ENCODE measurements around the gene NUP210. TPM values are rescaled to one million over a fixed set of nuclear protein-coding genes. Genes with fewer than 3 reads are reported as not detected.

Gene NUP210
- total and polyA plus RNA-seq, 2 of the 13 experiments (the other 11 are each of a cell fraction or from before 2014, with no cell fraction given): 31.6 to 35.2 TPM

DNA sequence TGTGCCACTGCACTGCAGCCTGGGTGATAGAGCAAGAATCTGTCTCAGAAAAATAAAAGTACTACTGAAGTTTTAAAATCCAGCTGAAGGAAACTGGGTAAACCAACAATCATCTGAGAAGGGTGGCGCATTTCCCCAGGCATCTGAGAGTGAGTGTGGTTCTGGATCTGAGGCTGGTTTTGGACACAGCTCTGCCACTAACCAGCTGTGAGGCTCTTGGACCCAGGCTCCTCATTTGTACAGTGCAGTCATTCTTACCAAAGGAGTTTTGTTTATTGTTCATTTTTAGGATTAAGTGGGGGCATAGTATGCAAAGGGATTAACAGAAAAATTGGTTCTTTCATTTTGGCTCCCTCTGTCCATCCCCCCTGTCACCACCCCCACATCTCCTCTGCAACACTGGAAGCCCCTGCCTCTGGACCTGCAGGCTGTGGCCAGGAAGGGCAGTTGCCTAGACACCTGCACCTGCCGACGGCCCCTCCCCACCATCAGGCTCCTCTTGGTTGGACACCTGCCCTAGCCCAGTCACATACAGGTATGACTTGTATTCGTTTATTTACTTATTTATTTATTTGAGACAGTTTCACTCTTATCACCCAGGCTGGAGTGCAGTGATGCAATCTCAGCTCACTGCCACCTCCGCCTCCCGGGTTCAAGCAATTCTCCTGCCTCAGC, 8.8 kb downstream of the NUP210 start:
- no peak overlapping the region for H3K4me3 ChIP-seq (replicated peaks in 1 of 3; ENCODE audit: insufficient read depth in 1 of 3, low read depth in 2 of 3, low read length in 3 of 3)
- FAIRE-seq (no peak), DNase-seq (ENCODE audit: low spot score) (no peak), ATAC-seq (no peak)
- no peak overlapping the region for H3K27ac ChIP-seq (ENCODE audit: extremely low read length, insufficient read depth, low read length)
- H4K20me1 ChIP-seq (ENCODE audit: insufficient read depth, low read length): peaks cover 8% of the 10 kb centered on the region; the same call in 1 of the 2 replicates
- peaks cover 44% of the 10 kb centered on the region for H3K79me2 ChIP-seq (ENCODE audit: insufficient read depth, low read length)
- H3K27me3 ChIP-seq (ENCODE audit: control insufficient read depth in 1 of 2, insufficient read depth in 2 of 2, low read length in 2 of 2): no peaks in the 10 kb centered on the region
- POLR2A ChIA-PET: no interaction called here
- CTCF ChIA-PET (ENCODE audit: low intra/inter-chr PET ratio, low total read pairs): no interaction called here
- no peak for TF ChIP-seq ZNF264 (CRISPR knock-in tag; IDR thresholded peaks at IDR 0.05)
- no peak for TF ChIP-seq RBAK (CRISPR knock-in tag; IDR thresholded peaks at IDR 0.05)
- no peak for TF ChIP-seq POGZ (CRISPR knock-in tag; IDR thresholded peaks at IDR 0.05)
- TF ChIP-seq ETV5 (CRISPR knock-in tag; IDR thresholded peaks at IDR 0.05; ENCODE audit: borderline replicate concordance): no peak
- 92% methylated on average over 6 of the region's 6 CpGs for WGBS (ENCODE audit: low lambda C conversion rate)
- H3K4me1 ChIP-seq (ENCODE audit: insufficient read depth, low read length): peaks cover 32% of the 10 kb centered on the region
- H3K9ac ChIP-seq (ENCODE audit: insufficient read depth, low read depth, low read length): no peak overlapping the region
- in situ Hi-C loops (cut with HindIII; ENCODE audit: extremely low pct_ligation_motif_present, low pct_unique_long_range_greater_than_20kb): no loop called here
- no peak overlapping the region for H3K4me2 ChIP-seq (ENCODE audit: low read depth, low read length)
- intact Hi-C loops (cut with micrococcal nuclease; ENCODE audit: unreplicated experiment): no loop called here
- no TSS peak for BruUV-seq (replicated peaks)
- H3K36me3 ChIP-seq (replicated peaks in 1 of 2; ENCODE audit: control insufficient read depth in 1 of 2, insufficient read depth in 2 of 2, low read length in 2 of 2): peaks cover 0 to 14% of the 10 kb centered on the region in 2 experiments; a peak in 3 of 5 replicates
- no peak overlapping the region for H2AFZ ChIP-seq (ENCODE audit: low read length)
- peaks cover 8% of the 10 kb centered on the region for H3K9me3 ChIP-seq (ENCODE audit: low read length)

DNA sequence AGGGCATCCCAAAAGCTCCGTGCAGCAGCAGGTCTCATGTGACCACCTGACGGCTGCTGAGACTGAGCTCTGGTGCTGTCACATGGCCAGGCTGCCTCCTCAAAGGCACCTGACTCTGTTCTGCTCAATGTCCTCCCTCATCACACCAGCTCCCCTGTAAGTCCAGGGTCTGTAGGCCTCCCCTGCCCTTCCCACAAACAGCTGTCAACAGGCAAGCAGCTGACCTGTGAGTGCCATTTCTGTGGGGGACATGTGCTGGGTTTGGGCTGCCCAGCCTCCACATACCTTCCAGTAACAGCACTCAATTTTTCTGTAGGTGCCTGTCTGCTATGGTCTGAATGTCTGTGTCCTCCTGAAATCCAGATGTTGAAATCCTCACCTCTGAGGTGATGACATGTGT, 11.2 kb downstream of the NUP210 start:
- intact Hi-C loops (cut with micrococcal nuclease; ENCODE audit: unreplicated experiment): no loop called here
- Histone ChIP-seq H3K4me3 (replicated peaks in 1 of 3; ENCODE audit: insufficient read depth in 1 of 3, low read depth in 2 of 3, low read length in 3 of 3) (no peak overlapping the region), H3K27me3 (ENCODE audit: control insufficient read depth in 1 of 2, insufficient read depth in 2 of 2, low read length in 2 of 2) (no peaks in the 10 kb centered on the region), H3K36me3 (replicated peaks in 1 of 2; ENCODE audit: control insufficient read depth in 1 of 2, insufficient read depth in 2 of 2, low read length in 2 of 2) (peaks cover 0 to 7% of the 10 kb centered on the region in 2 experiments; a peak in 4 of 5 replicates), H3K4me1 (ENCODE audit: insufficient read depth, low read length) (peaks cover 8% of the 10 kb centered on the region; the same call in 1 of the 2 replicates), H2AFZ (ENCODE audit: low read length) (no peak overlapping the region), H3K4me2 (ENCODE audit: low read depth, low read length) (no peak overlapping the region), H3K9ac (ENCODE audit: insufficient read depth, low read depth, low read length) (no peak overlapping the region), H4K20me1 (ENCODE audit: insufficient read depth, low read length) (peaks cover 3% of the 10 kb centered on the region; the same call in 1 of the 2 replicates), H3K27ac (ENCODE audit: extremely low read length, insufficient read depth, low read length) (no peak overlapping the region), H3K79me2 (ENCODE audit: insufficient read depth, low read length) (peaks cover 37% of the 10 kb centered on the region), H3K9me3 (ENCODE audit: low read length) (peaks cover 8% of the 10 kb centered on the region)
- 84% methylated on average over 2 of the region's 2 CpGs for WGBS (ENCODE audit: low lambda C conversion rate)
- DNase-seq (ENCODE audit: low spot score) (no peak), ATAC-seq (no peak), FAIRE-seq (no peak)
- ChIA-PET CTCF (ENCODE audit: low intra/inter-chr PET ratio, low total read pairs) (no interaction called here), POLR2A (interaction anchor here (1.3 kb wide), 1 partner anchor 10 kb away, joined by 3 read pairs; no protein-coding TSS in a partner anchor)
- in situ Hi-C loops (cut with HindIII; ENCODE audit: extremely low pct_ligation_motif_present, low pct_unique_long_range_greater_than_20kb): no loop called here
- no TSS peak for BruUV-seq (replicated peaks)
- TF ChIP-seq ZNF878 (CRISPR knock-in tag; IDR thresholded peaks at IDR 0.05): no peak
- 0 out of 4 replicates have a peak, but pooled peaks of 1 of the 2 experiments have one; percentile 14 for TF ChIP-seq POLR2A (IDR thresholded peaks at IDR 0.05; ENCODE audit: insufficient read depth in 1 of 2, low read depth in 2 of 2, low read length in 2 of 2)

Data from HepG2 (cell line).